Renal pelvis (tissue), 4 donors: ENCODE measurements around the gene CCDC148. TPM values are rescaled to one million over a fixed set of nuclear protein-coding genes. Genes with fewer than 3 reads are reported as not detected.
A peak's percentile ranks its signal among the peaks of the same experiment; 100 is the strongest.

ENCODE experiments used
- DNase-seq: peaks from one replicate; pipeline ENCODE4 v3.0.0-alpha.2; 2013
- polyA plus RNA-seq, 3 donors: library from polyadenylated mRNA; unstranded; fragments of 120-200 nt; gene quantifications; one replicate each; pipeline ENCODE4 v1.2.1, GENCODE V29; 2013; ENCODE audit not compliant: insufficient read length in 3 of 3

The CCDC148 gene
- polyA plus RNA-seq, 3 donors = 7.3 to 12.8 (median 11.1) TPM

DNA sequence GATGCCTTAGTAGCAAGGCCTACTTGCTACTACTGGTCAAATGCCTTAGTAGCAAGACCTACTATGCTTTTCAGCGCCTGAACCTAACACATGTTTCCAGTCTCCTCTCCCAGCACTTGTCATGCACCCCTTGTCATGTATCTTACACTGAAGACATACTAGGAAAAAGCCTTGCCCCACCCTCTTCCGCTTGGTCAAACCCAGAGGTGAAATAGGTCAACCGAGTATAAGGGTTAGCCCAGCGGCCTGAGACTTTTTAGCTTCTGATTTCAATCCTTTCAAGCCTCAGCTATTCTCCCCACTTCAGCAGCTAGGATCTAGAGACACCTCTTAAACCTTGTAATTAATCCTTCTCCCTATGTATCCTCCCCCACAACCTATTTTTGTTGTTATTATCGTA is 281.6 kb downstream of the CCDC148 start:
- DNase-seq = no peak

DNA sequence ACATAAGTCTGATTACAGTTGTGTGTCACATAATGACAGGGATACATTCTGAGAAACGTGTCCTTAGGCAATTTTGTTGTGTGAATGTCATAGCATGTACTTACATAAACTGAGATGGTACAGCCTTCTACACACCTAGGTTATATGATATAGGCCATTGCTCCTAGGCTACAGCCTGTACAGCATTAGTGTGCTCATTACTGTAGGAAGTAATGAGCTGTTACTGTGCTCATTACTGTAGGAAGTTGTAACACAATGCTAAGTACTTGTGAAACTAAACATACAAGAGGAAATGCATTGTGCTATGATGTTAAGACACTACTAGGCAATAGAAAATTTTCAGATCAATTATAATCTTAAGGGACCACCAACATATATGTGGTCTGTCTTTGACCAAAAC is 282.1 kb downstream of the CCDC148 start:
- no peak for DNase-seq

DNA sequence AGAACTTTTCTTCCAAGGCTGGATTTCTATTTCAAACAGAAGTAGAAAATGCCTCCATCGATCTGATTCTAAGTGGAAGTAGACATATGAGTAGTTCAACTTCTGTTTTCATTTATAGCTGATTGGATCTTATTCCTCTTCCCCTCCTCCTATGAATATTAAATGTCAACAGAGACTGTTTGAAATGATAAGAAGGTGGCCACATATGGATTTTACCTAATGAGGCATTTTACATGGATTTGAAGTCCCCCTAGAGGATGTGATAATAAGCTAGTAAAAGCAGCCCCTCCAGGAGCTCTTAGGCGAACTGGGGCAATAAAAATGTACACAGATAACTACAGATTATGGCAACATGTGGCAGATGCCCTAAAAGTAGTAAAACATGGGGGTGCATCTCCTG is 283.8 kb downstream of the CCDC148 start:
- DNase-seq = no peak

DNA sequence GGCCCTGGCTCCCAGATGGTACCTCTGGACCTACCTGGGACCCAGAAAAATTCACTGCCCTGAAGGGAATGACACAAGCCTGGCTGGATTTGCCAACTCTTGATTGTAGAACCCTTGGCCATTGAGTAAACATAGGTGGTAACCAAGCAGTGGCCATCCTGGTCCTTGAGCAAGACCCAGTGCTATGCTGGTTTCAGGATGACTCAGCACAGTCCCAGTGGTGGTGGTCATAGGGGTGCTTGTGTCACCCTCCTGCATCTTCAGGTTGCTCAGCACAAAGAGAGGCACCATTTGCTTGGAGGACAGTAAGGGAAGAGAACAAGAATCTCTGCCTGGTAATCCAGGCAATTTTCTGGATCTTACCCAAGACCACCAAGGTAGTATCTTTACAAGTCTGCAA is 302.0 kb downstream of the CCDC148 start:
- DNase-seq = no peak

DNA sequence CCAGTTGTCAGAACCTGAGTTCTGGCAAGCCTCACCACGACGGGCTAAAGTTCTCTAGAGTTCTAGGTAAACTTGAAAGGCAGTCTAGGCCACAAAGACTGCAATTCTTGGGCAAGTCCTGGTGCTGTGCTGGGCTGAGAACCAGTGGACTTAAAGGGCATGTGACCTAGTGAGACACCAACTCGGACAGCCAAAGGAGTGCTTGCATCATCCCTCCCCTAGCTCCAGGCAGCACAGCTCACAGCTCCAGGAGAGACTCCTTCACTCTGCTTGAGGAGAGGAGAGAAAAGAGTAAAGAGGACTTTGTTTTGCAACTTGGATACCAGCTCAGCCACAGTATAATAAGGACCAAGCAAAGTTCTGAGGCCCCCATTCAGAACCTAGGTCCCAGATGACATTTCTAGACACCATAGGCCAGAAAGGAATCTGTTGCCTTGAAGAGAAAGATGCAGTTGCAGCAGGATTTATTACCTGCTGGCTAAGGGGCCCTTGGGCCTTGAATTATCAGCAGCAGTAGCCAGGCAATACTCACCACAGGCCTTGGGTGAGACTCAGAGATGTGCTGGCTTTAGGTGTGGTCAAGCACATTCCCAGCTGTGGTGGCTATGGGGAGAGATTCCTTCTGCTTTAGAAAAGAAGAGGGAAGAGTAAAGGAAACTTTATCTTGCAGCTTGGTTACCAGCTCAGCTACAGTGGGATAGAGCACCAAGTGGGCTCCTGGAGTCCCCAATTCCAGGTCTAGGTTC is 303.1 kb downstream of the CCDC148 start:
- no peak for DNase-seq

- DNase-seq = no peak
These were observed 311.5 kb downstream of the CCDC148 start for GRCh38 chr2:158144914-158145625.

DNA sequence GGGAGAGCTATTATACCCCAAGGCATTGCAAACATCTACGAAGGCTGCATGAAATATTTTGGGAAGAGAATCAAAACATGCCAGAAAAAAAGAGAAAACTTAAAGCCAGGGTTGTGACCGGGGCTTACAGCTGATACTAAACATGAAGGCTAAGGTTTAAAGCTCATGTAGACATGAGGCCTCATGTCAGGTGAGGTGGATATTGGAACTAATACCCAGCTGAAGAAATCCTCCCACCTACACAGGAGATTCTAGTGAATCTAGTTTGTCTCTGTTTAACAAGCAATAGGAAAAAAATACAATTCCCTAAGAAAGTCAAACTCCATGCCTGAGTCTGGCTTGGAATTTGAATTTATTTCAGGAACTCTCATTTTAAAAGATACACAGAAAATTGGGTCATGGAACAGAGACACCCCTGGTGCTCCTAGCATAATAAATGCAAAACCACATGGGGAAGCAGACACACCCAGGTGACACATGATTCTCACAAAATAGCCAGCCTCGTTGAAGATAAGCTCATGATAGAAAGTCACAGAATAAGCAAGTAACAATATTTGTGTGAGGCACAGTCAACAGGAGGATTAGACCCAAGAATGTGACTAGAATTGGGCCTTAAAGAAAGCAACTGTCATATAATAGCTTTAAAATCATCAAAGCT is 312.7 kb downstream of the CCDC148 start:
- no peak for DNase-seq

DNA sequence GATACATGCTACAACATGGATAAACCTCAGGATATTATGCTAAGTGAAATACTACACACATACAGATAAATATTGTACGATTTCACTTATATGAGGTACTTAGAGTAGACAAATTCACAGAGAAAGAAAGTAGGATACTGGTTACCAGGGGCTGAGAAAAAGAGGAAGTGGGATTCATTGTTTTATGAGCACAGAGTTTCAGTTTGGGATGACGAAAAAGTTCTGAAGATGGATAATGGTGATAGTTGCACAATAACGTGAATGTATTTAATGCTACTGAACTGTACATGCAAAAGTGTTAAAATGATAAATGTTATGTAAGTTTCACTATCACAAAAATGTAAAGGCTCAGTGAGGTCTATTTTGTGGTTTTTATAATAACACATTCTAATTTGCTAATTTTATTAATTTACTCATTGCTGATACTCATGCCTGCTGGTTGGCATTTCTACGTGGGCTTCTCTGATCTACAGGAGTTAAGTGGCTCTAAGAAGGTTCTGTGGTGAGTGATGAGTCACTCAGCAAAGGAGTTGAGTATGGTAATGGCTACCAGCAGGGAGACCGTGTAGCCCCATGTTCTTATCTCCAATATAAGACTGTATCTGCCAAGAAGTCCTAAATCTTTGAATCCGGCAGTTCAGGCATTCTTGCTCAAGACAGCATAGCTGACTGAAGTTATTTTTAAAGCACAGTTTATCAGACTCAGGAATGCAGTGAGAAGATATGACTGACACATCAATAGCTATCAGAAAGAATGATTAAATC is 313.8 kb downstream of the CCDC148 start:
- DNase-seq = no peak

DNA sequence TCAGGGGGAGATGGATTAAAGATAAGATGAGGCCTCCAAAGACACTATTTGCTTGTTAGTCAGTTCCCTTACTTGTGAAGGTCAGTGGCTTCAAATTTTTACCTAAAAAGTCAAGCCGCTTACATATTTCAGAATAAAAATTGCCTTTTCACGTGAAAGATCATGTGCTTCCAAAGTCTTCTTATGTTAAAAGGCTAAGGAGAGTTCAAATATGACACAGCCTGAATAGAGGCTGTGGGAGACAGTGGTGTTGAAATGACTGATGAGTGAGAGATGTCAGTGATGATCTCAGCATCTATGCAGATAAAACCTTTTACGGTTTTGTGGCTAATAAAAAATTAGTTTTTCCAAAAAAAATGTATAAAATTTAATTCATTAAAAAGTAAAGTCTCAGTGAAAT is 314.4 kb downstream of the CCDC148 start:
- DNase-seq = no peak

GRCh38 chr2:158140201-158140600 is 316.4 kb downstream of the CCDC148 start:
- DNase-seq = no peak

DNA sequence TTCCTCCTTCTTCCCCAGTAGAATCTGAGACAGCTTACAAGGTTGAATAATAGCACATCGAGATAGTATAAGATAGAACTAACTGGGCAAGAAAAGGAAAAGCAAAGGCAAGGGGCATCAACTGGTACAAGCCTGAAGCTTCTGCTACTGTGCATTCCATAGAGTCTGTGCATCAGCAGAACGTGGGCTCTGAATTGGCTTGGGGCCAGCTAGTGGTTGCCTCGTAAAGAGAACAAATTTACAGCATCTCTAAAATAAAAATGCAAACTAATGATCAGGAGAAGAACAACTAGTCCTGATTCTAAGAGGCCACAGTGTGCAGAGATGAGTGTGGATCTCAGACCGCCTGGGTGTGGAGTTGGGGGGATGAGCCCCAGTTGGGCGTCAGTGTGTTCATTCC is 318.3 kb downstream of the CCDC148 start:
- no peak for DNase-seq

DNA sequence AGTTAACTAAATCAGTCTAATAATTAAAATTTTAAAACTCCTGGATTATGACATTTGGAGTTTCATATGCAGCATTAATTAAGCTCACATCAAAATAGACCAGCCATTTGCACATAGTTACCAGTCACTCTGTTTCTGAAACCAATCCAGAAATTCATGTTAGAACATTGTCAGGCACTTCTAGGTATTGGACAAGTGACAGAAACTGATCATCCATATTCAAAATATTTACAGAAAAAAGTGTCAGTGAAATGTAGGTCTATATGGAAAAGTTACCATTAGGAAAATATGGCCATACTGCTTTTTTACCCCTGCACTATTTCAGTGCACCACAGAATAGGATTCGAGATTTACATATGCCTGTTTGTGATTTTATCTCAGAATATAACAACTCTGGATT is 321.5 kb downstream of the CCDC148 start:
- no peak for DNase-seq

DNA sequence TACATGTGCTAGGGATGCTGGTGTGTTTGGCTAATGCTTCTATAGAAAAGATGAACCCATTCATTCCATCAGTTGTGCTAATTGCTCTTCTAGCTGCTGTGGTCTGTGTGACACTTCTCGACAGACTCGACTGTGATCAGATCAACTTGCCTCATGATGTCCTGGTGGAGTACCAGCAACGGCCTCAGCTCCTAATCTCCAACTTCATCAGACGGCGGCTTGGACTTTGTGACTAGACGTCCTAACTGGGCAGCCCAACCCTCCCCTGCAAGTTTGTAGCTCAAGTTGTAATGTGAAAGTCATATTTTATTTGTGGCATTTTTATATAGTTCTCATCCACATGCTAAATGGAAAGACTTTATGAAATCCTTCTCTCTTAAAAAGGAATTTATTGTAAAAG is 321.9 kb downstream of the CCDC148 start:
- DNase-seq = no peak

DNA sequence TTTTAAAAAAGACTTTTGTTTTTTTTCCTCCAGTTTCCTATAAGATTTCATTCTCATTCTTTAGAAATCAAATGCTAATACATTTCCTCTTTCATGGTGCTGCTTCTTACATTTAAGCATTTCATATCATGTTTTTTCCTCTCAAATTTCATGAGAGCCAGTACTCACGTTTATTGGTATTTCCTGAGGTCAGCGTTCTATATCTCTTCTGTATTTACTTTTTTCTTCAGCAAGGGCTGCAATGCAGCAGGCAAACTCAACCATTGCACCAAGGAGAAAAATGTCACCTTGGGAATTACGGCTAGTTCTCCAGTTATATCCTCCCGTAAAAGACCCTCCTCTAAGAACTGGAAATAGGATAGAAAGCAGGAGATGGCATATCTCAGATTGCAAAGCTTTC is 322.5 kb downstream of the CCDC148 start:
- DNase-seq = no peak

GRCh38 chr2:158131919-158132566 is 324.5 kb downstream of the CCDC148 start:
- peak; percentile 57 for DNase-seq

DNA sequence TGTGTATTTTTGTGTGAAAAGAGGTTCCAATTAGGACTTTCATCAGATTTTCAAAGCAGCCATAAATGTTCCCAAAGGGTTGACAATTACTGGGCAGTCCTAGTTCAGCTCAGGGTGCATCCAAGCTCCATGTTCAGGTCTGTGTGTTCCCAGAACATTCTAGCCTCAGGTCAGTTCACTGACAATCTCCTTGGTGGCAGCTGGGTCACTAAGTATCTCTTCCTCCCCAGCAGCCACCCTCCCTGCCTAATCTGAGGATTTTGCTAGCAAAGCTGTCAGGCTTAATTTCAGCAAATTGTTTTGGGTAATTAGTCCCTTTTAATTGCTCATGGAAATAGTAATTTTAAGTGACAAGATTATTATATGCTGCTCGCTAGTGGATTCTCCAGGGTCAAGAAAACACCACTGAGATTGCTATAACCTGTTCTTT is 325.1 kb downstream of the CCDC148 start:
- no peak for DNase-seq

GRCh38 chr2:158130832-158131473 is 325.6 kb downstream of the CCDC148 start:
- no peak for DNase-seq

DNA sequence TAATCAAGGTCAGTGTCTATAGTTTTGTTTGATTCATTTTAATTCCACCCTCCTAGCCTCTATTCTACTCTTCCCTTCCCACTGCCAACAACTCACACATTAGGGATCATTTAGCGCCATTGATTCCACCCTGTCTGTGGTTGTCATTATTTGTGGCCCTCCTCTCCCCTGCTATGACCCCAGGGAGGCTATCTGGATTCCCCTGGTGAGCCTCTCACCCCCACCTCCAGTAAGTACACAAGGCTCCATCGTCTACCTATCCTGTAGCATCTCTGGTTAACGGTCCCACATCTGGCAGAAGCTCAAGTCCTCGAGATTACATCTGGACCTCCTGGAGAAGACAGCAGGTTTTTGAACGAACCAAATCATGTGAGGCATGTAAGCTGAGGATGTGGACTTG is 327.5 kb downstream of the CCDC148 start:
- no peak for DNase-seq

DNA sequence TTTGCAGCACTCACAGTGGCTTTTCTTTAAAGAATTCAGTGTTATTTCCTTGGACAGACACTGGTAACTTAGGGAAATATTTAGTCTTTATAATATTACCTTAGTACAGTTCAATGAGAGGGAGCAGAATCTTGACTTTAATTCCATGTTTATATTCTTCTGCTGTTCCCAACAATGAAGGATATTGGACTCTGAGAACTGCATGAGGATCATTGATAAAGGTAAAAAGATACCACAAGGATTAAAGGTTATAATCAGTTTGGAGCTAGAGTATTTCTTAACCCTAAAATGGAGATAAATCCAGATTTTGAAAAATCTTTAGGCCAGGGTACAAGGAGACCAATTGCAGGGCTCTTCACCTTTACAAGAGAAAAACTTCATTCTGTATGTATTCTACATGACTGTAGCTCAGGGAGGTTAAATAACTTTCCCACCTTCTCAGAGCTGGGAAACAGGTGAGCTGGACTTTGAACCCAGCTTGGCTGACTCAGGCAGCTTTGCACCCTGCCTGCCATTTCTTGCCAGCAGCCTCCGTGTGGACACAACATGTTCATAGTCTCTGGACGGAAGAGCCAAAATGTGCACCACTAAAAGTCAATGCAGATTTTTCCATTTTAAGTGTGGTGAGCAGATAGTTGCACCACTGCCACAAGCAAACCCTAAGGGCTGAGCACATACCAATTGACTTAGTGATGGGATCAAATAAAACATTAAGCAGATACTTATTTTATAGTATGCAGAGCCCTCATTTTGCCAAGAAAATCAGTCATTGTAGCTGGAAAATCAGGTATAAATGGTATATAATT is 328.2 kb downstream of the CCDC148 start:
- DNase-seq = no peak

GRCh38 chr2:158127380-158127804 is 329.2 kb downstream of the CCDC148 start:
- DNase-seq = no peak
